Hippocampal formation (tissue), 2 donors: Measurements from ENCODE around the gene TENM4.

Experiments
- DNase-seq, 2 donors: peaks; one replicate each; lab custom pipeline; 2025; lab: John Stamatoyannopoulos, UW

Gene TENM4

DNA sequence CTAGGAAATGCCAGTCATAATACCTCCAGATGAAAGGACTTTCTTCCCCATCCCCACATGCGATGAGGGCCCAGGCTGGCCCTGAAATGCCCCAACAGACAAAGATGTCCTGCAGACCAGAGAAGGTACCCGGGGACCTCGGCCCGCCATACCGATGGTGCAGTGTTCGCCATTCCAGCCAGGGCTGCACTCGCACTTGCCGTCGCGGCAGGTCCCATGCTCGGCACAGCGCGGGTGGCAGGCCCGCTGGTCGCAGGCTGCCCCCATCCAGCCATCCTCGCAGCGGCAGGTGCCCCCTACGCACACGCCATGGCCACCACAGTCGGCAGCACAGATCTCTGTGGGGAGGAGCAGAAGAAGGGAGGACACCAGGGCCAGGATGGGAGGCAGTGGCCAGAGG is 654.1 kb downstream of the TENM4 start:
- no peak for DNase-seq

GRCh38 chr11:78786086-78786485 is 654.7 kb downstream of the TENM4 start:
- DNase-seq = no peak

DNA sequence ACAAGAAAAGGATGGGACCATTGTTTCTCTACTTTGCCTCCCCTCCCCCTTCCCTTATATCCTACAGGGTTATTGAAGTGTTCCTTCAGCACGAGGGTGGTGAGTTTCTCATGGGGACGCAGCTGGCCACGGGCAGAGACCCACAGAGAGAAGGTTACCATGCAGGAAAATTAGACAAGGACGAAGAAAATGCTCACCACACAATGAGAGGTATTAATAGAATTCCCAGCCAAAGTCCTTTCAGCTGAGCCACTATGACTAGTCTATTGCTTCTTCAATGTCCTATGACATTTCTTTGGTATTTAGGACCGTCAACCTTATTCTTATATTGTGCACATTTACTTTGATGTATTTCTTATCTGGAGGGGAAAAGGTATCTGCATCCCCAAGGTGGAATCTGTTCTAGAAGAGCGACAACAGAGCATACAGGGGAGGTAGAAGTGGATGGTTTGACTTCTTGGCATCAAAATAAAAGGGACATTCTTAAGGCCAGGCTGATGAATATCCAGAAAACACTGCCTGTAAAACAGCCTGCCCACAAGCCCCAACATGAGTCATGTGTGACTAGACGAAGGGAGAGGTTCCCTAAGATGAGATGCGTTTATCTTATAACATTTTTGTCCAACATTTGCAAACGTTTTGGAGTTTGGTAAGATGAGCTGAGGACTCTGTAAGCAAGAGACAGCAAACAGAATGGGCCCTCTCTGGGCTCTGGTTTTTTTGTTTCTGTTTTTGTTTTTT is 656.3 kb downstream of the TENM4 start:
- DNase-seq = no peak

- no peak for DNase-seq
Observed at GRCh38 chr11:78783846-78784245, 657.0 kb downstream of the TENM4 start.

DNA sequence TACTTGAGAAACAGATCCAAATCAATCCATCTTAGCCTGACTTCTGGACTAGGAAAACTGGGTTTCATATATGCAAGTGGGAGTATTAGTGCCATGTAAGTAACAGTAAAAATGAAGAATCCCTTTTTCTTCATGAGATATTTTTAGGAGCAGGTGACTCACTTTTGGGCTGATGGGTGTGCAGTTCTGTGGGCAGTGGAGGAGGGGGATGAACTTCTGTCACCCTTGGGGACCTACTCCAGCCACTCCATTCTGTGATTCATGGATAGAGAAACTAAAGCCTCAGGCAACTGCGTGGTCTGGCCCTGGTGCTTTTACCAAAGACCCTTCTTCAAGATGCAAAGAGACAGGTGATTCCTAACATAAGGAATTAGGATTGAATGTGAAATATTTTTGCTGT is 657.5 kb downstream of the TENM4 start:
- DNase-seq = no peak

DNA sequence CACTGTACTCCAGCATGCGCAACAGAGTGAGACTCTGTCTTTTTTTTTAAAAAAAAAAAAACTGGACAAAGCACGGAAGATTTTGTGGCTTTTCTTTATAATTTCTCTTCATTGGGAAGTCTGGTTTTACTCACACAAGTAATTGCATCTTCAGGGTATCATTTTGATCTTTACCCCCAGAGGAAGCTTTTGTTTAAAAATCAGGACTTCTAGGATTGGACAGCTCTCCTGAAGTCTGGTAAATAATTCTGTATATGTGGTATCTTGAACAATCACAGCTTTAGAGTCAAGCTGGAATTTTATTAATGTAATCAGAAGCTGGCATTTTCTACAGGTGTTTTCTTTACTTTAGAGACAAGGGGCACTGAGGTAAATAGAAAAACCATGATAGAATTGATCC is 658.1 kb downstream of the TENM4 start:
- no peak for DNase-seq

DNA sequence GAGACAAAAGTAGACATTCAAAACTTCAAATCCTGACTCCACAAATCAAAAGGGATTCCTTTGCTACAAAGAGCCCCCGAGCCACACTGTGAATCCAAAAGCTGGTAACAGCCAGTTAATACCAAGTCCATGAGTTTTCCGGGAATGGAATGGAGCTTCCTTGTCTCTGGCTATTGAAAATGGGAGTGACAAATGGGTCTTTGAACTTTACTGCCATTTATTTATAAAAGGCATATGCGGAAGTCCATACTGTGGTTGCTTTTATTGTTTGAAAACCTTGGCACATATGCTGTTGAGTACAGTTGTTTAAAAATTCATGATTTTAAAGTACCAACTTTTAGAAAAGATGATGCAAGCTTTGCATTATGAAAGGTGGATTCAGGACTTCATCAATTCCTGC is 659.9 kb downstream of the TENM4 start:
- no peak for DNase-seq

DNA sequence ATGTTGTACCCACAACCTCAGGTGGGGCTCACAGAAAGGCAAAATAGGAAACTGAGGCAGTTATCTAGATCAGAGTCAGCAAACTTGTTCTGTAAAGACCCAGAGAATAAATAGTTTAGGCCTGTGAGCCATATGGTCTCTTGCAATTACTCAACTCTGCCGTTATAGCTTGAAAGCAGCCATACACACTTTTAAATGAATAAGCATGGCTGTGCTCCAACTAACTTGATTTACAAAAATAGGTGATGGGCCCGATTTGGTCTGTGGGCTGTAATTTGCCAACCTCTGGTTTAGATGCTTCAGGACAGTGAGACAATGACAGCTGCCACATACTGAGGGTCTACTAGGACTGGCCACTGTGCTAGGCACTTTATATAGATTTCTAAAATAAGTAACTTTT is 667.3 kb downstream of the TENM4 start:
- no peak for DNase-seq

GRCh38 chr11:78773077-78773476 is 667.8 kb downstream of the TENM4 start:
- no peak for DNase-seq

GRCh38 chr11:78772186-78772585 is 668.6 kb downstream of the TENM4 start:
- no peak for DNase-seq

DNA sequence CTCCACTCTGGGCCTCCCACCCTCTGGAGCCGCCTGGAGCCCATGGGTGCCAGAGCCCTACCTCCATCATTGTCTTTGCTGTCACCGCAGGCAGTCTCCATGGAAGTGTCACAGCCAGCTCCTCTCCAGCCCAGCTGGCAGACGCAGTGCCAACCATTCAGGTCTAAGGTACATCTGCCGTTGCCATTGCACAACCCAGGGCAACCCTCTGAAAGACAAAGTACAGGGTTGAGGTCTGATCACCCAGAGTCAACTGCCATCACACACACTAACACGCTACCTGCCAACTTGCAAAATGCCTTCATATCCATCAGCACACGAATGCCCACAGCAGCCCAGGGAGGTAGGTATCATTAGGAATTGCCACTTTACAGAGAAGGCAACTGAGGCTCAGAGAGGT is 669.9 kb downstream of the TENM4 start:
- DNase-seq = no peak

DNA sequence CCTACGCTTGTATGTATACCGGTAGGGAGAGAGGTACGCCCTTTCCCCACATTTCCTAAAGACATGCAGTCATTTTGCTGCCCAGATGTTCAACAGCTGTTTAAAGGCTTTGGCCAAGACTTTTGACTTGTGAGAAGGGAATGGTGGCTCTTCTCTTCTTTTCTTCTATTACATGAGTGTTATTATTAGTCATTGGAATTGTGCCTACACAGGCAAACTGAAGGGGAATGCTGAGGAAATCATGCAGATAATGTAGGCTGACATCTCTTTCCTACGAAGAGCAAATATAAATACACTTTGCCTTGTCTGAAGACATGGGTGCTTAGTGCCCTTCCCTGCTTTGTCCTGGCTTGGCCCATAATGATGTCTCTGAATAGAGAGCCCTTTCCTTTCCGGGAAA is 671.9 kb downstream of the TENM4 start:
- no peak for DNase-seq

GRCh38 chr11:78768345-78768744 is 672.5 kb downstream of the TENM4 start:
- no peak for DNase-seq

- no peak for DNase-seq
Observed at GRCh38 chr11:78767027-78767932, 673.5 kb downstream of the TENM4 start.

GRCh38 chr11:78764946-78765345 is 675.9 kb downstream of the TENM4 start:
- no peak for DNase-seq

GRCh38 chr11:78763664-78764063 is 677.2 kb downstream of the TENM4 start:
- DNase-seq = no peak

DNA sequence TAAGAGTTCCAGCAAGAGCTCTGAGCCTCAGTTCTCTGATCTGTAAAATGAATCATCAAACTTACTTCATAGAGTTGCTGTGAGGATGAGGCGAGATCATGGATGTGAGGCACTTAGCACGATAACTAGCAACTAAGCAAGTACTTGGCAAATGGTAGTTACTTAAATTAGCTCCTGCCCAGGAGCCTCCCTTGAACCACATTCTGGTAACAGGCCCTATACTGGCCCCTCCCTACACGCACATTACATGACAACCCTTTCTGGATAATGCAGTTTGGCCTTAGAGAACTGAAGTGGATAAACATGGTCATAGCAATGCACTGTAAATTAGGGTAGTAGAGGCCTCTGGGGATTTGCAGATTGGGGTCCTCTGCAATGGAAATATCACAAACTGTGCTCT is 678.7 kb downstream of the TENM4 start:
- no peak for DNase-seq

DNA sequence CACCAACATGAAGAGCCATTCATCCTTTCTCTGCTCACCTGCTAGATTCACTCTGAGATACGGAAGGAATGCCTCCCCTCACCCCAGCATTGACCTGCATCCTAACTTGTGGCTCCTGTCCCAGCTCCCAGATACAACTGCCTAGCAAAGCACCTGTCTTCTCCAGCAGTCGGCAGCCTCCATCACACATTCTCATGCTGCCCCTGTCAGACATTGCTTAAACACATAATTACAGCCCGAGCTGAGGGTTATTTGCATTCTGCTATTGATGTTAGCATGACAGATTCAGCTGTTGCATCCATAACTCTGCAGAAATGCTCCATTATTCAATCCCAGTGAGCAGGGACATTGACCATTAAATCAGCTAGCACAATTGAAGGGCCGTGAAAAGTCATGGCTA is 681.8 kb downstream of the TENM4 start:
- DNase-seq = no peak

- no peak for DNase-seq
Observed at GRCh38 chr11:78753297-78753696, 687.5 kb downstream of the TENM4 start.

GRCh38 chr11:78752494-78752893 is 688.3 kb downstream of the TENM4 start:
- no peak for DNase-seq

GRCh38 chr11:78748918-78749690 is 691.7 kb downstream of the TENM4 start:
- DNase-seq = no peak

- DNase-seq = no peak
Observed at GRCh38 chr11:78744949-78745348, 695.9 kb downstream of the TENM4 start.

GRCh38 chr11:78744202-78744601 is 696.6 kb downstream of the TENM4 start:
- no peak for DNase-seq
